Heart right ventricle (tissue), 16 donors: ENCODE data around the gene PNPLA2. TPM values are rescaled to one million over a fixed set of nuclear protein-coding genes. Genes with fewer than 3 reads are reported as not detected.
A peak's percentile ranks its signal among the peaks of the same experiment; 100 is the strongest.

Source experiments
- ATAC-seq, 8 donors: fragments of 200-7000 bp; cut with Tn5 transposase; one replicate each; pipeline ENCODE4 v1.9.1; 2020; ENCODE audit warnings: mild to moderate bottlenecking in 8 of 8, moderate library complexity in 8 of 8, moderate number of reproducible peaks in 1 of 8
- DNase-seq, 2 donors: peaks; one replicate each; pipeline ENCODE4 v3.0.0-alpha.2; 2020
- H3K27ac ChIP-seq, 10 donors: fragments of 200-600 bp; sonication (generic) in 2 of 10; one replicate each; pipeline versions ENCODE4 v1.5.0 to v1.8.0; 2020 to 2022; ENCODE audit warnings: mild to moderate bottlenecking in 3 of 10
- H3K27me3 ChIP-seq, 7 donors: fragments of 200-600 bp; one replicate each; pipeline ENCODE4 v1.8.0; 2021 to 2022; ENCODE audit warnings: mild to moderate bottlenecking in 2 of 7
- H3K36me3 ChIP-seq, 9 donors: fragments of 200-600 bp; sonication (generic) in 1 of 9; one replicate each; pipeline versions ENCODE4 v1.5.0 to v1.8.0; 2020 to 2022; ENCODE audit warnings: mild to moderate bottlenecking in 2 of 9
- H3K4me1 ChIP-seq, 9 donors: fragments of 200-600 bp; sonication (generic) in 1 of 9; one replicate each; pipeline versions ENCODE4 v1.5.0 to v1.8.0; 2020 to 2022; ENCODE audit warnings: mild to moderate bottlenecking in 4 of 9
- H3K4me3 ChIP-seq, 10 donors: fragments of 200-600 bp; sonication (generic) in 2 of 10; one replicate each; pipeline versions ENCODE4 v1.5.0 to v1.8.0; 2020 to 2022; ENCODE audit warnings: mild to moderate bottlenecking in 7 of 10, moderate library complexity in 2 of 10
- H3K9me3 ChIP-seq, 11 donors: fragments of 200-600 bp in 10 of 11; sonication (generic) in 2 of 11; one replicate each; pipeline versions ENCODE4 v1.5.0 to v1.8.0; 2013 to 2022; ENCODE audit warnings: mild to moderate bottlenecking in 2 of 11, control low read depth in 1 of 11, moderate library complexity in 1 of 11
- WGBS, 2 donors: extraction: QIAGEN DNeasy Blood & Tissue Kit; methylation state at CpG; one replicate each; pipeline ENCODE4 v1.1.7; 2013; ENCODE audit warnings: inconsistent platforms in 1 of 2; 5-methylcytosine and 5-hydroxymethylcytosine counted together
- intact Hi-C, 10 donors: fragments of 100-400 bp; cut with DNase I; formaldehyde crosslinking; loops; one replicate each; pipeline versions ENCODE4 v1.11.1 to v1.14.2; 2022
- polyA plus RNA-seq, 2 donors: library from polyadenylated mRNA; stranded (reverse); fragments of 200-250 nt; gene quantifications; one replicate each; pipeline ENCODE4 v1.2.3, GENCODE V29; 2013
- total RNA-seq, 10 donors: library from RNA; stranded (reverse); fragmentation: NEBNext Ultra II Directional in 3 of 10; extraction: Animal tissue kit (Norgen Biotek cat#: 25700) in 3 of 10; gene quantifications; one replicate each; pipeline versions ENCODE4 v1.2.1 to v1.2.4, GENCODE V29; 2021 to 2023
- TF ChIP-seq, protein P1 (sequence below), 9 donors: fragments of 200-600 bp; sonication (generic) in 2 of 9; IDR thresholded peaks; one replicate each; pipeline versions ENCODE4 v1.5.0 to v1.8.0; 2021 to 2022; ENCODE audit warnings: antibody characterized with exemption in 9 of 9, mild to moderate bottlenecking in 5 of 9, moderate library complexity in 1 of 9
- donor health status: Arrhythmogenic right ventricular cardiomyopathy.
- donor health status: ischemic (EF 13 %, LVEDD 7.1; RV severe dilation, severe dysfunction).
- donor health status: healthy with polysubstance abuse.
- donor health status: DM: no; HTN: yes; CAD: no.
- donor health status: DM: no; HTN: no; CAD: no.
- donor health status: ischemic (EF 25% LVEDD 6.9; RV normal size, moderate dysfunction).
- donor health status: ischemic (EF 25% LVEDD 5.7; RV mildly dilated, moderate dysfunction).
- donor health status: healthy.
- donor health status: DM: yes; HTN: yes; CAD: no.
- donor health status: Ischemic cardiomyopathy.
- donor health status: ischemic (EF 35%, LVEDD 5.7; RV mildly dilated, moderate dysfunction).
- donor health status: nonischemic (EF 11% LVEDD 7.7; RV severe dilation, severe dysfunction).
- donor health status: DM: yes; HTN: yes; CAD: no.
- donor health status: PGD.
- donor health status: ischemic (EF 29% LVEDD 5.4; RV normal size, mild dysfunction).
- donor health status: nonischemic (EF 23%, LVEDD 6.1; RV moderate dilation, normal function).

PNPLA2 gene
- total and polyA plus RNA-seq, 12 donors = 114 to 359 (median 247) TPM

DNA sequence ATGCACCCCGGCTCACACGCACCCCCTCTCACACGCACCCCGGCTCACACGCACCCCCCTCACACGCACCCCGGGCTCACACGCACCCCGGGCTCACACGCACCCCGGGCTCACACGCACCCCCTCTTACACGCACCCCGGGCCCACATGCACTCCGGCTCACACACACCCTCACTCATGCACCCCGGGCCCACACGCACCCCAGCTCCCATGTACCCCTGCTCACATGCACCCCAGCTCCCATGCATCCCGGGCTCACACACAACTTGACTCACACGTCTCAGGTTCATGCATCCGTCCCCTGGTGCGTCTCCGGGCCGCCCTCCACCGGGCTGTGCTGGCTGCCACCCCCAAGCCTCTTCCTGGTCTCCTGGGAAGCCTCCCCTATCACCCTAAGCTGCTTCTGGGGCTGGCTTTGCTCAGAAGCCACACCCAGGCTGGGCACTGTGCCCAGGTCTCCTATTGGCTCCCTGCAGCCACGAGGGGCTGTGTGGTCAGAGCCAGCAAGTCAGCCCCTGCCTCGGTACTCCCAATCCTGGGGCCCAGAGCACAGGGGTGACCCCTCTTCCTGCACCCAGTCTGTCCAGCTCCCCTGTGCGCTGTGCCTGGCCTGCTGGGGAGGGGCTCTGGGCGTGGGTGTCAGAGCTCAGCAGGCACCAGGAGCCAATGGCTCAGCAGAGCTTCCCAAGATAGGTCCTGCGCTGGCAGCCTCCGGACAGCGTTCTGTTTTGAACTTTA is 40.8 kb downstream of the PNPLA2 start:
- TF ChIP-seq, protein P1, sequence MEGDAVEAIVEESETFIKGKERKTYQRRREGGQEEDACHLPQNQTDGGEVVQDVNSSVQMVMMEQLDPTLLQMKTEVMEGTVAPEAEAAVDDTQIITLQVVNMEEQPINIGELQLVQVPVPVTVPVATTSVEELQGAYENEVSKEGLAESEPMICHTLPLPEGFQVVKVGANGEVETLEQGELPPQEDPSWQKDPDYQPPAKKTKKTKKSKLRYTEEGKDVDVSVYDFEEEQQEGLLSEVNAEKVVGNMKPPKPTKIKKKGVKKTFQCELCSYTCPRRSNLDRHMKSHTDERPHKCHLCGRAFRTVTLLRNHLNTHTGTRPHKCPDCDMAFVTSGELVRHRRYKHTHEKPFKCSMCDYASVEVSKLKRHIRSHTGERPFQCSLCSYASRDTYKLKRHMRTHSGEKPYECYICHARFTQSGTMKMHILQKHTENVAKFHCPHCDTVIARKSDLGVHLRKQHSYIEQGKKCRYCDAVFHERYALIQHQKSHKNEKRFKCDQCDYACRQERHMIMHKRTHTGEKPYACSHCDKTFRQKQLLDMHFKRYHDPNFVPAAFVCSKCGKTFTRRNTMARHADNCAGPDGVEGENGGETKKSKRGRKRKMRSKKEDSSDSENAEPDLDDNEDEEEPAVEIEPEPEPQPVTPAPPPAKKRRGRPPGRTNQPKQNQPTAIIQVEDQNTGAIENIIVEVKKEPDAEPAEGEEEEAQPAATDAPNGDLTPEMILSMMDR (IDR thresholded peaks at IDR 0.05) = no peak
- 49 to 57% methylated on average over 29 to 31 of the region's 31 CpGs for WGBS, 2 donors
- DNase-seq (peak; percentile 79 to 84), ATAC-seq (peak; percentile 60 to 81 (median 76))
- H3K36me3 ChIP-seq = peaks cover 0 to 28% (median 0%) of the 10 kb centered on the region in 9 donors
- no peaks in the 10 kb centered on the region for H3K9me3 ChIP-seq
- no peaks in the 10 kb centered on the region for H3K27me3 ChIP-seq
- intact Hi-C loops = loop anchor here in 2 of 10 donors (10.0 kb wide), 1 partner anchor 185 kb away; no protein-coding TSS in a partner anchor
- H3K4me3 ChIP-seq = peak overlapping the region in 5 of 10 donors; percentile 5 to 34 (median 24)
- peaks cover 11 to 52% (median 33%) of the 10 kb centered on the region in 9 donors for H3K4me1 ChIP-seq
- H3K27ac ChIP-seq = peak overlapping the region in 8 of 10 donors; percentile 14 to 69 (median 50)

DNA sequence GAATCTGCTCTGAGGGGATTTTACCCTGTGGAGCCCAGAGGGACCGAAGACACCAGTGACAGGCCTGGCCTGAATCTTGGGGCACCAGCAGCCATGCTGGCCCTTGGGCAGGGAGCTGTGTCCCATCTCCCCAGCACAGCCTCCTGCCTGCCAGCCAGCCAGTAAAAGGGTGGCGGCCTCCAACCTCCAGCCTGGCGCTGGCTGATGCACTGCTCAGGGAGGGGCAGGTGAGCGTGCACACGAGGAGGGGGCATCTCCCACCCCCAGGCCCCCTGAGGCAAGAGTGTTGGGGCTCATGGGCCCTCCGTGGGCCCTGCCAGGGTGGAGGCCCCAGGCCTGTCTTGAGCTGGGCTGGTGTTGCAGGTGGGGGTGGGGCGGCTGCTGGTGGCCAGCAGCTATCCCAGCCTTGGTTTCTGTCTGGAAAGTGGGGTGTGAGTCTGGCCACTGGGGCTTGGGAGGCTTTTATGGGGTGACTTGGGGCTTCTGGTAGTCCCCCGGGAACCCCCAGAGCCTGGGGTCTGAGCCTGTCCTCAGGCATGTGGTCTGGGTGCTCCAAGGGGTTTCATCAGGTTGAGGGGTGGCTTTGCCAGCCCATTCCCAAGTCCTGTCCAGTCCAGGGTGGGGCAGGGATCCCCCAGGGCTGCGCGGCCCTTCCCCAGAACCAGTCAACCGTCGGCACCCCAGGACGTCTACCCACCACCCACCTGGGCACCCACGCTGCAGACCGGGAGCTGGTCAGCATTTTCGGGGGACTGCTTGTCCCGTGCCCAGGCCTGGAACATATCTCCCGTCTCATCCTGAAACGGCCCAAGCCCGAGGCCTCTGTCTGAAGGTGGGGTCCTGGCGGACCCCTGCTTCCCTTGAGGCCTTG is 41.8 kb downstream of the PNPLA2 start:
- Histone ChIP-seq H3K4me3 (peak overlapping the region in 4 of 10 donors; percentile 5 to 33 (median 20)), H3K36me3 (peaks cover 0 to 36% (median 6%) of the 10 kb centered on the region in 9 donors), H3K9me3 (no peaks in the 10 kb centered on the region), H3K4me1 (peaks cover 11 to 43% (median 33%) of the 10 kb centered on the region in 9 donors), H3K27me3 (no peaks in the 10 kb centered on the region), H3K27ac (peak overlapping the region in 7 of 10 donors; percentile 14 to 69 (median 53))
- WGBS, 2 donors = 85 to 86% methylated on average over 21 of the region's 21 CpGs
- ATAC-seq (peak in 2 of 8 donors; percentile 1 to 6), DNase-seq (no peak)
- TF ChIP-seq, protein P1 (IDR thresholded peaks at IDR 0.05) = no peak
- intact Hi-C loops = no loop called here

DNA sequence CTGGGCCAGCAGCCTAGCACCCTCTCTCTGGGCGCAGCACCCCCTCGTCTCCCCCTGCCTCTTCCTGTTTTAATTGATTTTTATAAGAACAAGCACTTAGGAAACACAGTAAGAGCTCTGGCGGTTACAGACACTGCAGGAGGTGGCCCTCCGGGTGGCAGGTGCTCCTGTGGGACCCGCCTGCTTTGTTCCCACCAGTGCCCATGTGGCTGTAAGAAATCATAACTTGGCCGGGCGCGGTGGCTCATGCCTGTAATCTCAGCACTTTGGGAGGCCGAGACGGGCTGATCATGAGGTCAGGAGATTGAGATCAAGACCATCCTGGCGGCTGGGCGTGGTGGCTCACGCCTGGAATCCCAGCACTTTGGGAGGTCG is 42.4 kb downstream of the PNPLA2 start:
- intact Hi-C loops = no loop called here
- H3K27ac ChIP-seq = no peak overlapping the region
- H3K9me3 ChIP-seq = no peaks in the 10 kb centered on the region
- WGBS, 2 donors = 94 to 95% methylated on average over 14 of the region's 14 CpGs
- peaks cover 0 to 42% (median 9%) of the 10 kb centered on the region in 9 donors for H3K36me3 ChIP-seq
- no peak overlapping the region for H3K4me3 ChIP-seq
- peaks cover 11 to 41% (median 28%) of the 10 kb centered on the region in 9 donors for H3K4me1 ChIP-seq
- no peak for DNase-seq
- TF ChIP-seq, protein P1 (IDR thresholded peaks at IDR 0.05) = no peak
- H3K27me3 ChIP-seq = no peaks in the 10 kb centered on the region
- ATAC-seq = no peak

DNA sequence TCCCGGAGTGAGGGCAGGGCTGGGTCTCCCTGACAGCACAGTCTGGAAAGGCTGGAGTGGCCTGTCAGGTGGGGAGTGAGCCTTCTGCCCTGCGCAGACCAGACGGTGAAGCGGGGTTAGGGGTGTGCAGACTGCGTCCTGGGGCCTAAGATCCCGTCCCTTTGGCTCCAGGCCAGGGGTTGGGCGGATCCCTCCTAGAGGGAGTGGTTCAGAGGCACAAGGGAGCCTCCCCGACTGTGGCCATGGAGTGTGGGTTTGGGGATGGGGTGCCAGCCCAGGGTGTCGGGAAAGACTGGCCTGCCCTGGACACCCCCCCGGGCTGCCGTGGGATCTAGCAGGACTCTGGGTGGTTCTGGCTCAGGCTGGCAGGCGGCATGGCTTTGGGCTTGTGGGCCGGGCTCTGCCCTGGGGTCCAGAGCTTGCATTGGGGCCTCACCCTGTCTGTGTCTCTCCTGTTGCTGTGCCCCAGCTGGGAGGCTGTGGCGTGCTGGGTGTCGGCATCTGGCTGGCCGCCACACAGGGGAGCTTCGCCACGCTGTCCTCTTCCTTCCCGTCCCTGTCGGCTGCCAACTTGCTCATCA is 43.5 kb downstream of the PNPLA2 start:
- peaks cover 7 to 30% (median 18%) of the 10 kb centered on the region in 9 donors for H3K4me1 ChIP-seq

More for the DNA sequence above, 43.5 kb downstream of the PNPLA2 start:
- peak overlapping the region in 1 of 10 donors; percentile 5 for H3K27ac ChIP-seq
- H3K36me3 ChIP-seq = peaks cover 0 to 53% (median 9%) of the 10 kb centered on the region in 9 donors
- H3K4me3 ChIP-seq = no peak overlapping the region
- 56 to 59% methylated on average over 20 of the region's 20 CpGs for WGBS, 2 donors
- H3K9me3 ChIP-seq = no peaks in the 10 kb centered on the region
- DNase-seq (peak in 1 of 2 donors; percentile 56), ATAC-seq (no peak)
- intact Hi-C loops = no loop called here
- TF ChIP-seq, protein P1 (IDR thresholded peaks at IDR 0.05) = no peak
- H3K27me3 ChIP-seq = no peaks in the 10 kb centered on the region
